HTR-8/SVneo (cell line): ENCODE data around the gene ABCC9.

Experiments
- DNase-seq: peaks from one replicate; pipeline ENCODE4 v3.0.0; 2011; ENCODE audit warnings: low spot score, mixed read lengths; ENCODE audit not compliant: insufficient read length
- FAIRE-seq: peaks from 2 replicates; lab custom pipeline; 2011; peaks lifted over from hg19 to GRCh38; lab: Jason Lieb, UNC

ABCC9 gene

GRCh38 chr12:21888276-21888863, 52.9 kb downstream of the ABCC9 start:
- FAIRE-seq (no peak), DNase-seq (no peak)

GRCh38 chr12:21884936-21885335, 56.3 kb downstream of the ABCC9 start:
- DNase-seq = no peak
- no peak for FAIRE-seq

- FAIRE-seq (no peak), DNase-seq (no peak)
These were observed 58.6 kb downstream of the ABCC9 start for GRCh38 chr12:21882635-21883034.

- DNase-seq = no peak
- no peak for FAIRE-seq
These were observed 59.3 kb downstream of the ABCC9 start for GRCh38 chr12:21881965-21882364.

- DNase-seq (no peak), FAIRE-seq (no peak)
These were observed 61.9 kb downstream of the ABCC9 start for GRCh38 chr12:21879312-21879711.

- FAIRE-seq (no peak), DNase-seq (no peak)
These were observed 63.8 kb downstream of the ABCC9 start for GRCh38 chr12:21877293-21877982.

- DNase-seq = no peak
- no peak for FAIRE-seq
These were observed 75.4 kb downstream of the ABCC9 start for GRCh38 chr12:21865846-21866245.

- FAIRE-seq (no peak), DNase-seq (no peak)
These were observed 80.7 kb downstream of the ABCC9 start for GRCh38 chr12:21860534-21860933.

- FAIRE-seq (no peak), DNase-seq (no peak)
These were observed 81.1 kb downstream of the ABCC9 start for GRCh38 chr12:21860128-21860527.

GRCh38 chr12:21852251-21852650, 89.0 kb downstream of the ABCC9 start:
- FAIRE-seq (no peak), DNase-seq (no peak)

GRCh38 chr12:21851151-21851550, 90.1 kb downstream of the ABCC9 start:
- FAIRE-seq = no peak
- DNase-seq = no peak

- no peak for DNase-seq
- no peak for FAIRE-seq
These were observed 90.8 kb downstream of the ABCC9 start for GRCh38 chr12:21850419-21850818.

GRCh38 chr12:21849878-21850277, 91.3 kb downstream of the ABCC9 start:
- FAIRE-seq = no peak

GRCh38 chr12:21848192-21848591, 93.0 kb downstream of the ABCC9 start:
- no peak for FAIRE-seq
- DNase-seq = no peak

More at GRCh38 chr12:21849878-21850277, 91.3 kb downstream of the ABCC9 start:
- no peak for DNase-seq

GRCh38 chr12:21843795-21844194, 97.4 kb downstream of the ABCC9 start:
- FAIRE-seq (no peak), DNase-seq (no peak)

GRCh38 chr12:21839776-21840175, 101.5 kb downstream of the ABCC9 start:
- DNase-seq = no peak
- no peak for FAIRE-seq

- no peak for FAIRE-seq
- DNase-seq = no peak
These were observed 103.4 kb downstream of the ABCC9 start for GRCh38 chr12:21837847-21838246.

GRCh38 chr12:21831791-21832344, 109.4 kb downstream of the ABCC9 start:
- FAIRE-seq (no peak), DNase-seq (no peak)

GRCh38 chr12:21828779-21829178, 112.4 kb downstream of the ABCC9 start:
- FAIRE-seq (no peak), DNase-seq (no peak)

- no peak for FAIRE-seq
- DNase-seq = no peak
These were observed 113.0 kb downstream of the ABCC9 start for GRCh38 chr12:21828136-21828775.

GRCh38 chr12:21827083-21827482, 114.1 kb downstream of the ABCC9 start:
- DNase-seq (no peak), FAIRE-seq (no peak)
